Measurements from ENCODE around the gene NOC4L. TPM values are rescaled to one million over a fixed set of nuclear protein-coding genes. Genes with fewer than 3 reads are reported as not detected.

The NOC4L gene
- total and polyA plus RNA-seq, 2 of the 4 experiments (the other 2 are of a cell fraction), result 5.2 to 13.4 TPM

DNA sequence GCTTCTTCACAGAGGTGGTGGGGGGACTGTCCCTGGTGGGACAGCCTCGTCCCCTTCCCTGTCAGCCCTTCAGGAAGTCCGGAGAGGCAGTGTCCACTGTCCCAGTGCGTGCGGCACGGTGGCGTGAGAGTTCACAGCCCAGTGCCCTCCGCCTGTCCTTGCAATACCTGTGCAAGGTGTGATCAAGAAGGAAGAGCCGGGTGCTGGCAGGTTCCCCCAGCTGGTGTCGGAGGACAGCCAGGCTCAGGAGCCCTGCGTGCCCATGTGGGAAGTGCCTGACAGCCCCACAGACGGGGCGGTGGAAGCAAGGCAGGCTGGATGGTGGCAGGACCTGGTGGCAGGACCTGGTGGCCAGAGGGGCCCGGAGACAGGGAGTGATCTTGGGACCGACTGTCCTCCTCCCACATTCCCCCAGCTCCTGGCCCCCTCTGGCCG, 16.4 kb downstream of the NOC4L start:
- H3K56ac ChIP-seq (ENCODE audit: extremely low read depth, insufficient read depth, low read length), result no peak overlapping the region
- H3K4me3 ChIP-seq (ENCODE audit: insufficient read depth, low read depth, low read length), result no peak overlapping the region
- ChIA-PET CTCF (no interaction called here), POLR2A (ENCODE audit: unreplicated experiment) (no interaction called here)
- no peak overlapping the region for H3K23ac ChIP-seq (ENCODE audit: low read depth, low read length)
- H4K20me1 ChIP-seq (ENCODE audit: insufficient read depth, low read length), result peaks cover 16% of the 10 kb centered on the region; the same call in 1 of the 2 replicates
- no peak overlapping the region for H2AFZ ChIP-seq (replicated peaks; ENCODE audit: low read length, poor library complexity)
- ATAC-seq (ENCODE audit: low read depth), result no peak
- no peaks in the 10 kb centered on the region for H3K79me1 ChIP-seq (ENCODE audit: low read depth in 1 of 2, low read length in 2 of 2)
- H2BK120ac ChIP-seq (ENCODE audit: low read depth, low read length), result no peak overlapping the region
- H3K14ac ChIP-seq (replicated peaks; ENCODE audit: low read depth, low read length), result no peak overlapping the region
- no peak overlapping the region for H2AK9ac ChIP-seq (replicated peaks; ENCODE audit: low read depth, low read length, poor library complexity)
- H3K27ac ChIP-seq (ENCODE audit: insufficient read depth, low read length), result no peak overlapping the region
- H2BK15ac ChIP-seq (ENCODE audit: low read depth, low read length), result no peak overlapping the region
- WGBS, 2 experiments (ENCODE audit: extremely low coverage in 2 of 2, insufficient read length in 1 of 2), result 77% methylated on average over 8 of the region's 15 CpGs; no CpG with 5 or more reads in 1 of the 2 experiments
- DNase-seq, result no peak
- peaks cover 7% of the 10 kb centered on the region for H3K4me1 ChIP-seq (ENCODE audit: control insufficient read depth, insufficient read depth, low read length)
- no peak overlapping the region for H3K4me2 ChIP-seq (ENCODE audit: low read depth, low read length)
- no peak overlapping the region for H4K5ac ChIP-seq (ENCODE audit: low read depth, low read length)
- H4K8ac ChIP-seq (ENCODE audit: low read depth in 2 of 2, low read length in 2 of 2), result no peak overlapping the region
- in situ Hi-C loops (cut with MboI; ENCODE audit: low sequenced_read_pairs) (no loop called here), intact Hi-C loops (cut with micrococcal nuclease) (no loop called here), dilution Hi-C loops (cut with HindIII; ENCODE audit: low sequenced_read_pairs, unreplicated experiment) (no loop called here)
- H3K9me3 ChIP-seq (ENCODE audit: control insufficient read depth, insufficient read depth, low read length), result no peaks in the 10 kb centered on the region
- H2AK5ac ChIP-seq (ENCODE audit: low read depth, low read length), result no peak overlapping the region
- H3K27me3 ChIP-seq (ENCODE audit: control insufficient read depth, insufficient read depth, low read length), result peaks cover 6% of the 10 kb centered on the region; the same call in 1 of the 2 replicates
- no TSS peak for BruUV-seq (replicated peaks)
- H3K9ac ChIP-seq (ENCODE audit: low read depth, low read length), result no peak overlapping the region
- no peak overlapping the region for H4K91ac ChIP-seq (ENCODE audit: insufficient read depth, low read depth, low read length)
- H3K36me3 ChIP-seq (ENCODE audit: control insufficient read depth, insufficient read depth, low read length), result peaks cover 10% of the 10 kb centered on the region
- H3K18ac ChIP-seq (ENCODE audit: low read depth, low read length), result no peak overlapping the region
- peaks cover 21% of the 10 kb centered on the region; the same call in 1 of the 2 replicates for H3K9me1 ChIP-seq (ENCODE audit: insufficient read depth, low read length)
- no peak for TF ChIP-seq NFE2L2 (IDR thresholded peaks at IDR 0.05; ENCODE audit: low read depth, low read length)
- no peak for TF ChIP-seq ELK1 (IDR thresholded peaks at IDR 0.05; ENCODE audit: borderline replicate concordance, low read depth, low read length)
- no peak for TF ChIP-seq RAD21 (IDR thresholded peaks at IDR 0.05; ENCODE audit: low read length)
- TF ChIP-seq MXI1 (IDR thresholded peaks at IDR 0.05; ENCODE audit: borderline replicate concordance, low read depth, low read length), result no peak
- no peak for TF ChIP-seq MAFK (IDR thresholded peaks at IDR 0.05; ENCODE audit: low read depth, low read length)
- no peak for TF ChIP-seq SMC3 (IDR thresholded peaks at IDR 0.05; ENCODE audit: low read depth, low read length)
- TF ChIP-seq POLR2A (IDR thresholded peaks at IDR 0.05; ENCODE audit: low read depth, low read length), result no peak
- TF ChIP-seq CEBPB (IDR thresholded peaks at IDR 0.05; ENCODE audit: low read depth, low read length), result no peak
- TF ChIP-seq CTCF (conservative IDR thresholded peaks at IDR 0.05; ENCODE audit: low read depth, low read length), result no peak
- no peak for TF ChIP-seq BHLHE40 (IDR thresholded peaks at IDR 0.05; ENCODE audit: low read depth, low read length)
- no peak for TF ChIP-seq CHD1 (IDR thresholded peaks at IDR 0.05; ENCODE audit: low read depth, low read length)
- TF ChIP-seq FOS (IDR thresholded peaks at IDR 0.05; ENCODE audit: low read depth, low read length), result no peak
- TF ChIP-seq RCOR1 (IDR thresholded peaks at IDR 0.05; ENCODE audit: insufficient replicate concordance, low read length), result no peak
- no peak for TF ChIP-seq RFX5 (IDR thresholded peaks at IDR 0.05; ENCODE audit: low read depth, low read length)
- TF ChIP-seq MAZ (IDR thresholded peaks at IDR 0.05; ENCODE audit: borderline replicate concordance, low read depth, low read length), result no peak
- no peak for TF ChIP-seq USF2 (IDR thresholded peaks at IDR 0.05; ENCODE audit: low read depth, low read length)
- no peak overlapping the region for H2BK5ac ChIP-seq (ENCODE audit: low read depth, low read length, poor library complexity, severe bottlenecking)
- H3K4ac ChIP-seq (ENCODE audit: low read depth, low read length), result no peak overlapping the region
- H2BK20ac ChIP-seq (ENCODE audit: low read depth, low read length), result no peak overlapping the region
